DND-41 (cell line): ENCODE measurements around the gene AKR1A1.

Source experiments
- ATAC-seq: fragments of 200-7000 bp; cut with Tn5 transposase; 3 replicates; pipeline ENCODE4 v1.9.1; 2021; ENCODE audit warnings: low read depth; ENCODE audit not compliant: insufficient read depth
- DNase-seq: peaks from one replicate; pipeline ENCODE4 v3.0.0-alpha.2; 2020
- H2AFZ ChIP-seq: 2 replicates; pipeline ENCODE4 v1.6.0; 2012; ENCODE audit warnings: low read depth, low read length
- H3K27ac ChIP-seq: 2 replicates; pipeline ENCODE4 v1.5.1; 2012; ENCODE audit warnings: low read length, inconsistent platforms
- H3K27me3 ChIP-seq: fragments of 200-600 bp; sonication (generic); 2 replicates; pipeline ENCODE4 v1.6.0; 2012; ENCODE audit warnings: low read length, mild to moderate bottlenecking, inconsistent platforms; ENCODE audit not compliant: insufficient read depth, poor library complexity
- H3K36me3 ChIP-seq: 2 replicates; pipeline ENCODE4 v1.5.1; 2012; ENCODE audit warnings: low read length, inconsistent platforms; ENCODE audit not compliant: insufficient read depth
- H3K4me1 ChIP-seq: 2 replicates; pipeline ENCODE4 v1.5.1; 2012; ENCODE audit warnings: mild to moderate bottlenecking, low read length; ENCODE audit not compliant: insufficient read depth
- H3K4me2 ChIP-seq: 2 replicates; pipeline ENCODE4 v1.6.0; 2012; ENCODE audit warnings: mild to moderate bottlenecking, moderate library complexity, low read length, inconsistent platforms; ENCODE audit not compliant: insufficient read depth
- H3K4me3 ChIP-seq, 2 experiments: fragments of 200-600 bp in 1 of 2; shearing (Covaris generic) in 1 of 2; 2 replicates each; pipeline ENCODE4 v1.5.1; 2012 to 2016; ENCODE audit warnings: inconsistent platforms in 2 of 2, low read length in 2 of 2, mild to moderate bottlenecking in 2 of 2, low read depth in 1 of 2, moderate library complexity in 1 of 2
- H3K79me2 ChIP-seq: 2 replicates; pipeline ENCODE4 v1.6.0; 2012; ENCODE audit warnings: low read length, inconsistent platforms; ENCODE audit not compliant: insufficient read depth
- H3K9ac ChIP-seq: 2 replicates; pipeline ENCODE4 v1.6.0; 2012; ENCODE audit warnings: low read depth, mild to moderate bottlenecking, inconsistent platforms, low read length, moderate library complexity
- H3K9me3 ChIP-seq: 2 replicates; pipeline ENCODE4 v1.5.1; 2012; ENCODE audit warnings: low read length, moderate library complexity, mild to moderate bottlenecking, inconsistent platforms; ENCODE audit not compliant: insufficient read depth, severe bottlenecking
- H4K20me1 ChIP-seq: 2 replicates; pipeline ENCODE4 v1.6.0; 2012; ENCODE audit warnings: low read length; ENCODE audit not compliant: insufficient read depth
- CTCF ChIP-seq: IDR thresholded peaks from 2 replicates; pipeline ENCODE4 v1.5.1; 2012; ENCODE audit warnings: borderline replicate concordance, low read length, moderate library complexity, mild to moderate bottlenecking; ENCODE audit not compliant: poor library complexity, severe bottlenecking; ENCODE audit errors: extremely low read depth
- EZH2 ChIP-seq: IDR thresholded peaks from 3 replicates; pipeline ENCODE4 v1.6.1; 2012; ENCODE audit warnings: borderline replicate concordance, low read depth, mild to moderate bottlenecking, moderate library complexity, low read length, inconsistent platforms; ENCODE audit not compliant: severe bottlenecking

Gene AKR1A1

GRCh38 chr1:45583666-45584350, 33.2 kb downstream of the AKR1A1 start, which contains the start of gene NASP:
Gene NASP, plus strand, starts transcription at chr1:45584041. Its CDS starts 106 bp downstream, at chr1:45584147.
- ATAC-seq = peak; percentile 66
- H3K4me1 ChIP-seq = peaks cover 35% of the 10 kb centered on the region
- no peak for TF ChIP-seq CTCF
- TF ChIP-seq EZH2 = no peak
- no peaks in the 10 kb centered on the region for H3K27me3 ChIP-seq
- peak within 1 kb of the TSS; percentile 69 for H3K4me2 ChIP-seq
- H3K9ac ChIP-seq = peak within 1 kb of the TSS; percentile 97
- peak within 1 kb of the TSS; percentile 97 for H3K27ac ChIP-seq
- H3K79me2 ChIP-seq = peaks cover 53% of the 10 kb centered on the region
- DNase-seq = peak; percentile 93
- H3K9me3 ChIP-seq = no peaks in the 10 kb centered on the region
- peaks cover 42% of the 10 kb centered on the region for H4K20me1 ChIP-seq
- peak within 1 kb of the TSS; percentile 91 for H2AFZ ChIP-seq
- peaks cover 33% of the 10 kb centered on the region for H3K36me3 ChIP-seq
- H3K4me3 ChIP-seq = peak within 1 kb of the TSS; percentile 41 to 65

GRCh38 chr1:45584351-45585109, 33.9 kb downstream of the AKR1A1 start:
- no peak for TF ChIP-seq EZH2
- peak; percentile 22 for TF ChIP-seq CTCF
- DNase-seq (peak; percentile 90), ATAC-seq (peak; percentile 50)
- Histone ChIP-seq H3K9ac (peak overlapping the region; percentile 97), H3K9me3 (no peaks in the 10 kb centered on the region), H3K4me2 (peak overlapping the region; percentile 69), H3K36me3 (peaks cover 40% of the 10 kb centered on the region), H4K20me1 (peaks cover 49% of the 10 kb centered on the region), H3K27me3 (no peaks in the 10 kb centered on the region), H3K4me3 (peak overlapping the region; percentile 41 to 65), H2AFZ (peak overlapping the region; percentile 90), H3K4me1 (peaks cover 40% of the 10 kb centered on the region), H3K27ac (peak overlapping the region; percentile 97), H3K79me2 (peaks cover 60% of the 10 kb centered on the region)

GRCh38 chr1:45585110-45585426, 34.4 kb downstream of the AKR1A1 start:
- peak overlapping the region; percentile 69 for H3K4me2 ChIP-seq
- H3K4me3 ChIP-seq = peak overlapping the region; percentile 41 to 65
- ATAC-seq = no peak
- peaks cover 40% of the 10 kb centered on the region for H3K4me1 ChIP-seq
- no peak for DNase-seq
- H3K79me2 ChIP-seq = peaks cover 65% of the 10 kb centered on the region
- TF ChIP-seq EZH2 (no peak), CTCF (no peak)
- peak overlapping the region; percentile 97 for H3K9ac ChIP-seq
- no peaks in the 10 kb centered on the region for H3K27me3 ChIP-seq
- H3K36me3 ChIP-seq = peaks cover 44% of the 10 kb centered on the region
- H4K20me1 ChIP-seq = peaks cover 54% of the 10 kb centered on the region
- H2AFZ ChIP-seq = peak overlapping the region; percentile 22
- H3K9me3 ChIP-seq = no peaks in the 10 kb centered on the region
- H3K27ac ChIP-seq = peak overlapping the region; percentile 97
